OCI-LY7 (cell line): ENCODE measurements around the gene FRMD5. TPM values are rescaled to one million over a fixed set of nuclear protein-coding genes. Genes with fewer than 3 reads are reported as not detected.

Source experiments
- BruUV-seq: library from RNA; stranded (reverse); fragments of 400-500 nt; replicated peaks from 2 replicates; lab custom pipeline; 2021; lab: Mats Ljungman, UMichigan
- CTCF ChIA-PET: fragments of 300-600 bp; sonication (Branson Sonifier 250); formaldehyde crosslinking; loops from one replicate; lab custom pipeline; 2022; ENCODE audit warnings: antibody characterized with exemption; ENCODE audit not compliant: unreplicated experiment; lab: Charles Lee
- POLR2A ChIA-PET: fragments of 300-600 bp; sonication (Branson Sonifier 250); formaldehyde crosslinking; loops from one replicate; lab custom pipeline; 2022; ENCODE audit warnings: antibody characterized with exemption; lab: Charles Lee
- DNase-seq: peaks from one replicate; pipeline ENCODE4 v3.0.0-alpha.2; 2015; ENCODE audit warnings: low spot score
- H2AFZ ChIP-seq: fragments of 200-600 bp; sonication (generic), shearing (Covaris generic); 2 replicates; pipeline ENCODE4 v1.6.1; 2014; ENCODE audit warnings: mild to moderate bottlenecking, antibody characterized with exemption, low read length, moderate library complexity
- H3K27ac ChIP-seq: fragments of 200-600 bp; sonication (generic); 2 replicates; pipeline ENCODE4 v1.5.1; 2014; ENCODE audit warnings: mixed run types, low read depth, mild to moderate bottlenecking, moderate library complexity, low read length, inconsistent platforms; ENCODE audit not compliant: poor library complexity, severe bottlenecking
- H3K36me3 ChIP-seq: fragments of 200-600 bp; sonication (generic); 2 replicates; pipeline ENCODE4 v1.6.1; 2014; ENCODE audit warnings: mild to moderate bottlenecking, antibody characterized with exemption, low read length, moderate library complexity, mixed read lengths; ENCODE audit not compliant: insufficient read depth
- H3K4me1 ChIP-seq: fragments of 200-600 bp; sonication (generic); 2 replicates; pipeline ENCODE4 v1.5.1; 2014; ENCODE audit warnings: mild to moderate bottlenecking, low read length; ENCODE audit not compliant: insufficient read depth, poor library complexity, severe bottlenecking
- H3K4me2 ChIP-seq: fragments of 200-600 bp; sonication (generic); 2 replicates; pipeline ENCODE4 v1.6.1; 2014; ENCODE audit warnings: mild to moderate bottlenecking, low read length
- H3K4me3 ChIP-seq: fragments of 200-600 bp; sonication (generic); 2 replicates; pipeline ENCODE4 v1.5.1; 2014; ENCODE audit warnings: mild to moderate bottlenecking, low read depth, low read length; ENCODE audit not compliant: poor library complexity, severe bottlenecking
- H3K79me2 ChIP-seq: fragments of 200-600 bp; sonication (generic); 2 replicates; pipeline ENCODE4 v1.6.1; 2016; ENCODE audit warnings: low read depth, mild to moderate bottlenecking, low read length, moderate library complexity, mixed read lengths; ENCODE audit not compliant: insufficient read depth
- H3K9me2 ChIP-seq: fragments of 200-600 bp; sonication (generic); 2 replicates; pipeline ENCODE4 v1.6.1; 2016; ENCODE audit warnings: mild to moderate bottlenecking, low read length, mixed read lengths; ENCODE audit not compliant: insufficient read depth
- H3K9me3 ChIP-seq: fragments of 200-600 bp; sonication (generic); 2 replicates; pipeline ENCODE4 v1.6.1; 2014; ENCODE audit warnings: mild to moderate bottlenecking, mixed run types, low read length, mixed read lengths
- H4K20me1 ChIP-seq: fragments of 200-600 bp; sonication (generic); 2 replicates; pipeline ENCODE4 v1.6.1; 2014; ENCODE audit warnings: mild to moderate bottlenecking, antibody characterized with exemption, low read length, moderate library complexity, mixed read lengths; ENCODE audit not compliant: insufficient read depth
- CTCF ChIP-seq: fragments of 200-600 bp; sonication (generic); conservative IDR thresholded peaks from 2 replicates; pipeline ENCODE4 v1.5.1; 2014; ENCODE audit warnings: mild to moderate bottlenecking, antibody characterized with exemption, low read length, moderate library complexity, mixed read lengths
- EZH2phosphoT487 ChIP-seq: fragments of 200-600 bp; sonication (generic); IDR thresholded peaks from 2 replicates; pipeline ENCODE4 v1.6.1; 2018; ENCODE audit warnings: low read depth, borderline replicate concordance, mild to moderate bottlenecking, mixed run types, antibody characterized with exemption, low read length, moderate library complexity, mixed read lengths
- intact Hi-C: fragments of 100-400 bp; cut with micrococcal nuclease; formaldehyde crosslinking; loops from one replicate; pipeline ENCODE4 v1.10.0; 2022; ENCODE audit not compliant: unreplicated experiment
- total RNA-seq, 2 experiments: library from RNA; depleted of rRNA in 1 of 2; stranded (reverse); fragments of >200 nt in 1 of 2; shearing (Covaris generic) in 1 of 2; gene quantifications; 2 replicates each; pipeline ENCODE4 v1.2.3, GENCODE V29; 2014 to 2022

FRMD5 gene
- total RNA-seq, 2 experiments from 2014 or later, result not detected

GRCh38 chr15:43931790-43932435 lies 263.2 kb downstream of the FRMD5 start:
- Histone ChIP-seq H2AFZ (no peak overlapping the region), H3K9me3 (no peaks in the 10 kb centered on the region), H3K27ac (no peak overlapping the region), H3K79me2 (no peaks in the 10 kb centered on the region), H3K4me2 (no peak overlapping the region), H3K36me3 (no peaks in the 10 kb centered on the region), H3K4me1 (no peaks in the 10 kb centered on the region), H3K9me2 (no peaks in the 10 kb centered on the region), H4K20me1 (no peaks in the 10 kb centered on the region), H3K4me3 (no peak overlapping the region)
- intact Hi-C loops, result no loop called here
- no TSS peak for BruUV-seq
- TF ChIP-seq CTCF, result no peak
- TF ChIP-seq EZH2phosphoT487, result no peak
- CTCF ChIA-PET, result no interaction called here
- no peak for DNase-seq
- POLR2A ChIA-PET, result interaction anchor here (0.9 kb wide), 1 partner anchor 43 kb away, joined by 3 read pairs; no protein-coding TSS in a partner anchor

GRCh38 chr15:43931119-43931518 lies 264.0 kb downstream of the FRMD5 start:
- Histone ChIP-seq H3K9me2 (no peaks in the 10 kb centered on the region), H3K36me3 (no peaks in the 10 kb centered on the region), H3K4me1 (no peaks in the 10 kb centered on the region), H2AFZ (no peak overlapping the region), H3K4me2 (no peak overlapping the region), H4K20me1 (no peaks in the 10 kb centered on the region), H3K9me3 (no peaks in the 10 kb centered on the region), H3K4me3 (no peak overlapping the region), H3K79me2 (no peaks in the 10 kb centered on the region), H3K27ac (no peak overlapping the region)
- intact Hi-C loops, result no loop called here
- TF ChIP-seq EZH2phosphoT487, result no peak
- no peak for TF ChIP-seq CTCF
- no TSS peak for BruUV-seq
- DNase-seq, result no peak
- POLR2A ChIA-PET, result interaction anchor here (1.1 kb wide), 1 partner anchor 12 kb away, joined by 3 read pairs; no protein-coding TSS in a partner anchor
- CTCF ChIA-PET, result no interaction called here

GRCh38 chr15:43930556-43930955 lies 264.5 kb downstream of the FRMD5 start:
- CTCF ChIA-PET, result no interaction called here
- H3K4me2 ChIP-seq, result no peak overlapping the region
- peak; percentile 8 for DNase-seq
- no peak overlapping the region for H3K27ac ChIP-seq
- POLR2A ChIA-PET, result interaction anchor here (0.6 to 1.1 kb wide), 2 partner anchors 12 to 33 kb away, joined by 3 read pairs; no protein-coding TSS in a partner anchor
- no peak for TF ChIP-seq CTCF
- TF ChIP-seq EZH2phosphoT487, result no peak
- H3K9me3 ChIP-seq, result no peaks in the 10 kb centered on the region
- intact Hi-C loops, result no loop called here
- H3K36me3 ChIP-seq, result no peaks in the 10 kb centered on the region
- H3K9me2 ChIP-seq, result no peaks in the 10 kb centered on the region
- H4K20me1 ChIP-seq, result no peaks in the 10 kb centered on the region
- no peaks in the 10 kb centered on the region for H3K79me2 ChIP-seq
- H2AFZ ChIP-seq, result no peak overlapping the region
- H3K4me3 ChIP-seq, result no peak overlapping the region
- H3K4me1 ChIP-seq, result no peaks in the 10 kb centered on the region
- no TSS peak for BruUV-seq
